Measurements from ENCODE around the gene TNRC6B.
"Not testable (repeated sequence)": the region's sequence is repeated elsewhere in the genome, so short reads cannot be mapped to it uniquely, and the experiment has no call there.

The TNRC6B gene

GRCh38 chr22:40156001-40156516 lies 21.7 kb upstream of the TNRC6B start:
- Histone ChIP-seq H3K4ac (ENCODE audit: low read depth in 1 of 2, low read length in 2 of 2) (no peak overlapping the region), H3K18ac (ENCODE audit: low read depth in 1 of 2, low read length in 2 of 2) (no peak overlapping the region), H3K9me3 (ENCODE audit: control insufficient read depth, low read length) (no peaks in the 10 kb centered on the region), H3K9ac (ENCODE audit: low read length) (no peak overlapping the region), H3K4me1 (ENCODE audit: control insufficient read depth, insufficient read depth, low read depth, low read length) (peaks cover 2% of the 10 kb centered on the region), H3K23ac (ENCODE audit: low read length in 2 of 2) (no peak overlapping the region), H2BK12ac (ENCODE audit: low read length in 2 of 2) (no peak overlapping the region), H2AK5ac (ENCODE audit: low read length, severe bottlenecking) (no peak overlapping the region), H3K4me3 (ENCODE audit: insufficient read depth in 1 of 2, low read depth in 1 of 2, low read length in 2 of 2) (no peak overlapping the region), H2BK15ac (ENCODE audit: low read depth, poor library complexity, severe bottlenecking) (no peak overlapping the region), H3K14ac (ENCODE audit: low read length in 2 of 2) (no peak overlapping the region), H2AFZ (ENCODE audit: low read depth, low read length) (no peak overlapping the region), H3K4me2 (ENCODE audit: low read length, poor library complexity, severe bottlenecking) (no peak overlapping the region), H3K27me3 (ENCODE audit: control insufficient read depth in 1 of 2, insufficient read depth in 1 of 2, low read length in 2 of 2) (no peaks in the 10 kb centered on the region), H2BK5ac (ENCODE audit: low read depth, low read length, poor library complexity, severe bottlenecking) (no peak overlapping the region), H4K8ac (ENCODE audit: low read length) (no peak overlapping the region), H2BK120ac (ENCODE audit: low read depth, low read length) (no peak overlapping the region), H3K79me1 (replicated peaks; ENCODE audit: low read length, poor library complexity, severe bottlenecking) (no peaks in the 10 kb centered on the region), H4K91ac (ENCODE audit: low read length) (no peak overlapping the region), H3K36me3 (ENCODE audit: control insufficient read depth in 1 of 2, insufficient read depth in 2 of 2, low read depth in 1 of 2, low read length in 2 of 2) (peaks cover 0 to 5% of the 10 kb centered on the region in 2 experiments), H3K27ac (ENCODE audit: low read length, poor library complexity, severe bottlenecking) (no peak overlapping the region)
- DNase-seq, result peak; percentile 90
- WGBS, result 27% methylated on average over 4 of the region's 7 CpGs

GRCh38 chr22:40156682-40157081 lies 21.0 kb upstream of the TNRC6B start:
- not testable (repeated sequence) for H3K4me3 ChIP-seq (ENCODE audit: insufficient read depth in 1 of 2, low read depth in 1 of 2, low read length in 2 of 2); H2BK120ac ChIP-seq (ENCODE audit: low read depth, low read length); H3K36me3 ChIP-seq (ENCODE audit: control insufficient read depth in 1 of 2, insufficient read depth in 2 of 2, low read depth in 1 of 2, low read length in 2 of 2); H4K91ac ChIP-seq (ENCODE audit: low read length); H2AK5ac ChIP-seq (ENCODE audit: low read length, severe bottlenecking); H3K9me3 ChIP-seq (ENCODE audit: control insufficient read depth, low read length); DNase-seq; H3K27me3 ChIP-seq (ENCODE audit: control insufficient read depth in 1 of 2, insufficient read depth in 1 of 2, low read length in 2 of 2); H3K4me1 ChIP-seq (ENCODE audit: control insufficient read depth, insufficient read depth, low read depth, low read length); H3K23ac ChIP-seq (ENCODE audit: low read length in 2 of 2); H3K9ac ChIP-seq (ENCODE audit: low read length); H3K14ac ChIP-seq (ENCODE audit: low read length in 2 of 2); H3K18ac ChIP-seq (ENCODE audit: low read depth in 1 of 2, low read length in 2 of 2); H2AFZ ChIP-seq (ENCODE audit: low read depth, low read length); H2BK5ac ChIP-seq (ENCODE audit: low read depth, low read length, poor library complexity, severe bottlenecking); H2BK12ac ChIP-seq (ENCODE audit: low read length in 2 of 2); H3K4me2 ChIP-seq (ENCODE audit: low read length, poor library complexity, severe bottlenecking); H3K27ac ChIP-seq (ENCODE audit: low read length, poor library complexity, severe bottlenecking); H3K4ac ChIP-seq (ENCODE audit: low read depth in 1 of 2, low read length in 2 of 2); H4K8ac ChIP-seq (ENCODE audit: low read length); H3K79me1 ChIP-seq (replicated peaks; ENCODE audit: low read length, poor library complexity, severe bottlenecking); H2BK15ac ChIP-seq (ENCODE audit: low read depth, poor library complexity, severe bottlenecking)
- WGBS, result 77% methylated on average over 3 of the region's 6 CpGs

GRCh38 chr22:40157330-40157945 lies 20.3 kb upstream of the TNRC6B start:
- Histone ChIP-seq H2AFZ (ENCODE audit: low read depth, low read length) (no peak overlapping the region), H3K27ac (ENCODE audit: low read length, poor library complexity, severe bottlenecking) (no peak overlapping the region), H3K9me3 (ENCODE audit: control insufficient read depth, low read length) (no peaks in the 10 kb centered on the region), H4K8ac (ENCODE audit: low read length) (no peak overlapping the region), H2BK120ac (ENCODE audit: low read depth, low read length) (no peak overlapping the region), H3K23ac (ENCODE audit: low read length in 2 of 2) (no peak overlapping the region), H3K4me3 (ENCODE audit: insufficient read depth in 1 of 2, low read depth in 1 of 2, low read length in 2 of 2) (no peak overlapping the region), H3K14ac (ENCODE audit: low read length in 2 of 2) (no peak overlapping the region), H3K36me3 (ENCODE audit: control insufficient read depth in 1 of 2, insufficient read depth in 2 of 2, low read depth in 1 of 2, low read length in 2 of 2) (peaks cover 0 to 5% of the 10 kb centered on the region in 2 experiments), H2BK12ac (ENCODE audit: low read length in 2 of 2) (no peak overlapping the region), H4K91ac (ENCODE audit: low read length) (no peak overlapping the region), H3K79me1 (replicated peaks; ENCODE audit: low read length, poor library complexity, severe bottlenecking) (no peaks in the 10 kb centered on the region), H3K4me1 (ENCODE audit: control insufficient read depth, insufficient read depth, low read depth, low read length) (peaks cover 2% of the 10 kb centered on the region), H2BK5ac (ENCODE audit: low read depth, low read length, poor library complexity, severe bottlenecking) (no peak overlapping the region), H3K18ac (ENCODE audit: low read depth in 1 of 2, low read length in 2 of 2) (no peak overlapping the region), H2BK15ac (ENCODE audit: low read depth, poor library complexity, severe bottlenecking) (no peak overlapping the region), H3K4me2 (ENCODE audit: low read length, poor library complexity, severe bottlenecking) (no peak overlapping the region), H3K27me3 (ENCODE audit: control insufficient read depth in 1 of 2, insufficient read depth in 1 of 2, low read length in 2 of 2) (no peaks in the 10 kb centered on the region), H3K9ac (ENCODE audit: low read length) (no peak overlapping the region), H3K4ac (ENCODE audit: low read depth in 1 of 2, low read length in 2 of 2) (no peak overlapping the region), H2AK5ac (ENCODE audit: low read length, severe bottlenecking) (no peak overlapping the region)
- WGBS, result 92% methylated on average over 2 of the region's 4 CpGs
- DNase-seq, result no peak

- Histone ChIP-seq H3K4me1 (ENCODE audit: control insufficient read depth, insufficient read depth, low read depth, low read length) (no peaks in the 10 kb centered on the region), H3K18ac (ENCODE audit: low read depth in 1 of 2, low read length in 2 of 2) (no peak overlapping the region), H3K79me1 (replicated peaks; ENCODE audit: low read length, poor library complexity, severe bottlenecking) (no peaks in the 10 kb centered on the region), H3K27me3 (ENCODE audit: control insufficient read depth in 1 of 2, insufficient read depth in 1 of 2, low read length in 2 of 2) (no peaks in the 10 kb centered on the region), H4K8ac (ENCODE audit: low read length) (no peak overlapping the region), H2BK5ac (ENCODE audit: low read depth, low read length, poor library complexity, severe bottlenecking) (no peak overlapping the region), H2BK12ac (ENCODE audit: low read length in 2 of 2) (no peak overlapping the region), H2BK120ac (ENCODE audit: low read depth, low read length) (no peak overlapping the region), H3K14ac (ENCODE audit: low read length in 2 of 2) (no peak overlapping the region), H3K4me3 (ENCODE audit: insufficient read depth in 1 of 2, low read depth in 1 of 2, low read length in 2 of 2) (no peak overlapping the region), H2AFZ (ENCODE audit: low read depth, low read length) (no peak overlapping the region), H2AK5ac (ENCODE audit: low read length, severe bottlenecking) (no peak overlapping the region), H4K91ac (ENCODE audit: low read length) (no peak overlapping the region), H2BK15ac (ENCODE audit: low read depth, poor library complexity, severe bottlenecking) (no peak overlapping the region), H3K23ac (ENCODE audit: low read length in 2 of 2) (no peak overlapping the region), H3K9ac (ENCODE audit: low read length) (no peak overlapping the region), H3K27ac (ENCODE audit: low read length, poor library complexity, severe bottlenecking) (no peak overlapping the region), H3K4ac (ENCODE audit: low read depth in 1 of 2, low read length in 2 of 2) (no peak overlapping the region), H3K4me2 (ENCODE audit: low read length, poor library complexity, severe bottlenecking) (no peak overlapping the region), H3K36me3 (ENCODE audit: control insufficient read depth in 1 of 2, insufficient read depth in 2 of 2, low read depth in 1 of 2, low read length in 2 of 2) (peaks cover 0 to 12% of the 10 kb centered on the region in 2 experiments), H3K9me3 (ENCODE audit: control insufficient read depth, low read length) (no peaks in the 10 kb centered on the region)
- DNase-seq, result no peak
- no CpG with 5 or more reads among the region's 1 CpG for WGBS
These were observed 16.5 kb upstream of the TNRC6B start for GRCh38 chr22:40161194-40161593.

All from mesenchymal stem cell (in vitro differentiated cells and primary cell).